Sciatic nerve (tissue), 2 donors: Measurements from ENCODE around the gene TNFRSF21. TPM values are rescaled to one million over a fixed set of nuclear protein-coding genes. Genes with fewer than 3 reads are reported as not detected.
A peak's percentile ranks its signal among the peaks of the same experiment; 100 is the strongest.
"Not testable (repeated sequence)": the region's sequence is repeated elsewhere in the genome, so short reads cannot be mapped to it uniquely, and the experiment has no call there.

Experiments used
- ATAC-seq: fragments of 200-7000 bp; cut with Tn5 transposase; one replicate; pipeline ENCODE4 v1.9.1; 2020; ENCODE audit warnings: mild to moderate bottlenecking, moderate library complexity
- DNase-seq: peaks from one replicate; pipeline ENCODE4 v3.0.0-alpha.2; 2020; ENCODE audit warnings: low spot score
- intact Hi-C: fragments of 100-400 bp; cut with DNase I; formaldehyde crosslinking; loops from one replicate; pipeline ENCODE4 v1.14.2; 2022
- total RNA-seq: library from RNA; stranded (reverse); fragmentation: NEBNext Ultra II Directional; extraction: Animal tissue kit (Norgen Biotek cat#: 25700); gene quantifications from one replicate; pipeline ENCODE4 v1.2.1, GENCODE V29; 2021
- donor health status: DM: no; HTN: no; CAD: no.
- donor health status: DM: no; HTN: no; CAD: no.

TNFRSF21 gene
- 6.3 TPM for total RNA-seq

GRCh38 chr6:47309291-47310130 lies at the start of gene TNFRSF21:
Gene TNFRSF21 (minus strand): TSS chr6:47309905. CDS start chr6:47309511, 394 bp downstream.
- intact Hi-C loops: loop anchor here (10.0 kb wide), 2 partner anchors 215 to 465 kb away; no protein-coding TSS in a partner anchor
- DNase-seq (peak; percentile 91), ATAC-seq (peak; percentile 99)

GRCh38 chr6:47358440-47359225 lies 48.9 kb upstream of the TNFRSF21 start:
- intact Hi-C loops: no loop called here
- ATAC-seq: no peak

DNA sequence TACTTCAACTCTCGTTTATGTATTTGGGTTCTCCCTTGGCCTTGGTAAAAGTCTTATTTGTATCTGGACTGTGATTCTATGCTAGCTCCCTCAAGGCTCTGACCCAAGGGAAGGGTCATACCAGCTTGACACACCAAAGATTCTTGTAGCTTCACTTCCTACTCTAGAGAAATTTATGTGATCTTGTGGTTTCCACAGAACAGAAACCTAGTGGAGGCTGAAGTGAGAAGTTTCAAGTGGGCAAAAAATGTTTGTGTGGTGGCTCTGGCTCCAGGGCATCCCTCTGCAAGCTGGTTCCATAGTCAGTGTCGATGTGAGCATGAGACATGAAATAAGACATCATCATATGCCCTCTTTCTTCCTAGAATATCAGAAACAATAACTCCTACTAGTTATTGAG lies 48.1 kb upstream of the TNFRSF21 start:
- ATAC-seq (no peak), DNase-seq (no peak)
- intact Hi-C loops: no loop called here

More at GRCh38 chr6:47358440-47359225, 48.9 kb upstream of the TNFRSF21 start:
- no peak for DNase-seq

GRCh38 chr6:47355496-47355895 lies 45.8 kb upstream of the TNFRSF21 start:
- no peak for ATAC-seq
- intact Hi-C loops: no loop called here

GRCh38 chr6:47353871-47354270 lies 44.2 kb upstream of the TNFRSF21 start:
- intact Hi-C loops: no loop called here
- no peak for DNase-seq
- no peak for ATAC-seq

More at GRCh38 chr6:47355496-47355895, 45.8 kb upstream of the TNFRSF21 start:
- no peak for DNase-seq

GRCh38 chr6:47352966-47353365 lies 43.3 kb upstream of the TNFRSF21 start:
- intact Hi-C loops: no loop called here
- no peak for DNase-seq

DNA sequence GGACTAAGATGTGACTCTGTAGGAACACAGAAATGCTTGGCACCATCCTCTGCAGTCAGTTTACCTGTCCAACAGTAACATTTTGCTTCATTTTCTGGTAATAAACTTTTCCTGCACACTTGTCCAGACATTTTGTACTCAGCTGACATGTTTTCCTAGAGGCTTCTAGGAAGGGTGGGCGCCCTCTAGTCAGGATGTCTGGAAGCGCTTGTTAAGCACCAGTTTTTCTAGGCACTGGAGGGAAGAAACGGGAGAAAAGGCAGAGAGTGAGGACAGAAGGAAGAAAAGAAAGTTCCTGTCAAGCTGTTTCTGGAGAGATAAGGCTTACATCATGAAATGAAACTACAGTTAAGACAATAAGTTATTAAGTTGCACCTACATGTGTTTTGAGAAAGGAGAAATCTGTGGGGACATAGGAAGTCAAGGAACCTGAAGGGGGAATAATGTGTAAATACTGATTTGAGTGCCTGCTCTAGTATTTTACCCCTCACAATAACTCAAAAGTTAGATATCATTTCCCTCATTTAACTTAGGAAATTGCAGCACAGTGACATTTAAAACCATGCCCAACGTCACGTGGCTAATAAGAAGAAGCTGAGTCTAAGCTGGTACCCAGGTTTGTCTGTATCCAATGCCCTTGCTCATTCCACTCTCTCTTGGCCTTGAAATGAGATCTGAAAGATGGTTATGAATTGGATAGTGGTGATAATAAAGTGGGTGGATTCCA lies 42.7 kb upstream of the TNFRSF21 start:
- intact Hi-C loops: no loop called here
- DNase-seq (no peak), ATAC-seq (no peak)

More at GRCh38 chr6:47352966-47353365, 43.3 kb upstream of the TNFRSF21 start:
- no peak for ATAC-seq

DNA sequence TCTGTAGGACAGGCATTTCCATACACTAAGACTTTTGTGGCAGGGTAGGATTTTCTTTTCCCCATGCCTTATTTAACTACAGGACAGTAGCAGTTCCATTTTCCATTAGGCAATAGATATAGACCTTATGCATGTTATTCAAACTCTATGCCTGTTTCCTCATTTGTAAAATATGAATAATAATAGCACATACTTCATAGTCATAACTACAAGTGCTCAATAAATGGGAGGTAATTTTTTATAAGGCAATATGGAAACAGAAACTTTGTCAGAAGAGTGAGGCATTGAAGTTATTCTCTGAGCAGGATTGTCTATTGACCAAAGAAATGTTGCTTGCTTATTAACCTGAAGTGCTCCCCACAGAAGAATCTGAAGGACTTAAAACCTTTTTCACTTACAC lies 41.9 kb upstream of the TNFRSF21 start:
- ATAC-seq (no peak), DNase-seq (no peak)
- intact Hi-C loops: no loop called here

DNA sequence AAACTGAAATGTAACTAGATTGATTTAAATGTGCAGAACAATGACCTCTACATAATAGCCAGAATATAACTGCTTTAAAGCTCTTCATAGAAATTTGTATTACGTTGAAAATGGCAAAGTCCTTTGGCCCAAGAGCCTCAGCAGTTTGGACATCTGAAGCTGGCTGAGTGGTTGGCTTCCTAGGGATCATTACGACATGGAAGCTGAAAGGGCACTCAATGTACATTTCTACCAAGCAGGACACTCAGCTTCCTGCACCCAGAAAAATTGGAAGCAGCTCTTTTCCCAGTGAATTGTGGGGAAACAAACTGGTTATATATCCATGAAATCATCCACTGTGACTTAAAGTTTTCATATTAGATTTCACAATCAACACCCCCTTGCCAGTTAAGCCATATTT lies 40.2 kb upstream of the TNFRSF21 start:
- DNase-seq (no peak), ATAC-seq (no peak)
- intact Hi-C loops: no loop called here

- intact Hi-C loops: no loop called here
- no peak for ATAC-seq
- no peak for DNase-seq
Measured at GRCh38 chr6:47348316-47348863, 38.7 kb upstream of the TNFRSF21 start.

DNA sequence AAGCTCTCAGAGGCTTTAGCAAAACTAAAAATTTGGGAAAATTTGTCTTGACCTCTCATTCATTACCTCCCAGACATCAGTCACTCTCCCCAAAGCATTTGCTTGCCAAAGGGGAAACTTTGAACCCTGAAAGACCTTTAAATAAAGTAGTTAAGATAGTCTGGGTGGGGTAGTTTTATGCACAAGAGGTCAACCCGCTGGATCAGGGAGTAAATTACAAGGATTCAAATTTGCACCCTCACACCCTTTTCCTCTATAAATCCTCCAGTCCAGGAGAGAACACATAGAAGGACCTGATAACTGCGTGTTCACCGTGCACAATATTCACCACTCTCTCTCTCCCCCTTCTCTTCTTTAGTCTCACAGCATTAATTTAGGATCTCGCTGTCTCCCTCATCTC lies 36.1 kb upstream of the TNFRSF21 start:
- DNase-seq (no peak), ATAC-seq (no peak)
- intact Hi-C loops: no loop called here

GRCh38 chr6:47344022-47344421 lies 34.3 kb upstream of the TNFRSF21 start:
- DNase-seq (no peak), ATAC-seq (no peak)
- intact Hi-C loops: no loop called here

GRCh38 chr6:47343600-47343999 lies 33.9 kb upstream of the TNFRSF21 start:
- no peak for DNase-seq
- ATAC-seq: no peak
- intact Hi-C loops: no loop called here

GRCh38 chr6:47342824-47343223 lies 33.1 kb upstream of the TNFRSF21 start:
- DNase-seq: no peak
- intact Hi-C loops: no loop called here
- no peak for ATAC-seq

DNA sequence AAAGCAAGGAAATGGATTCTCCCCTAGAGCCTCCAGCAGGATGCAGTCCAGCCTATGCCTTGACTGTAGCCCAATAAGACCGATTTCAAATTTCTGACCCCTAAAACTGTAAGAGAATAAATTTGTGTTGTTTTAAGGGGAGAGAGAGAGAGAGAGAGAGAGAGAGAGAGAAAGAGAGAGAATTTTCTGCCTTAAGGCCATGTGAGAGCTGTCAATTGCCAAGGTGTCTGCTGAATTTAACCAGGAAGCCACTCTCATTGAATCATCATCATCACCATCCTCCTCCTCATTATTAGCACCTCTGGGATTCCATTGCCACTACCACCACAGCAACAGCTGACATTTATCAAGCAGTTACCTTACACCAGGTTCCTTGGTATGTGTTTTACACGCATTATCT lies 27.8 kb upstream of the TNFRSF21 start:
- DNase-seq (no peak), ATAC-seq (no peak)
- intact Hi-C loops: no loop called here

- DNase-seq (no peak), ATAC-seq (no peak)
- intact Hi-C loops: no loop called here
Measured at GRCh38 chr6:47336334-47336733, 26.6 kb upstream of the TNFRSF21 start.

GRCh38 chr6:47335466-47335865 lies 25.8 kb upstream of the TNFRSF21 start:
- ATAC-seq: peak; percentile 46
- no peak for DNase-seq
- intact Hi-C loops: no loop called here

DNA sequence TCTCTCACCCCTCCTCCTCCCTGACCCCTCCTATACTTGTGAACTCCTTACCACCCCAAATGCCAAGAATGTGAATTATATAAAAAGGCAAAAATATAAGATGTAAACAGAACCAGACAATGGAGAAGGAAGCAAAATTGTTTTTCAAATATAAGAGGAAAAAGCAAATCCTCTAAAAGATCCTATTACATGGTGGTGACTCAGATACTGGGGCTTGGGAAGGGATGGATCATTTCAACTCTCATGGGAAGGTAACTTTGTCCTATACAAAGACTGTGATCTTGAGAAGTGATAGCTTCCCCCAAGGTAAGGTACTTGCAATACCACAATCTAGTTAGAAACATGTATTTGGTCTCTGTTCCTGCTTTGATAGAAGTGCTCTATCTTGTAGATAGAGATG lies 24.6 kb upstream of the TNFRSF21 start:
- DNase-seq: no peak
- intact Hi-C loops: no loop called here

GRCh38 chr6:47328606-47329005 lies 18.9 kb upstream of the TNFRSF21 start:
- DNase-seq, intact Hi-C loops, ATAC-seq: not testable (repeated sequence)

More for the DNA sequence above, 24.6 kb upstream of the TNFRSF21 start:
- no peak for ATAC-seq
